ENCODE results near the gene IL4I1.
A peak's percentile ranks its signal among the peaks of the same experiment; 100 is the strongest.

IL4I1 gene

GRCh38 chr19:49877020-49877878 is 19.4 kb downstream of the IL4I1 start, which contains the start of the genes AKT1S1 and TBC1D17:
Gene AKT1S1 (minus strand): TSS chr19:49877355. CDS start chr19:49873295, 4,060 bp downstream.
Gene TBC1D17 (plus strand): TSS chr19:49877702. CDS start chr19:49877724, 22 bp downstream.
- Histone ChIP-seq H3K9ac (ENCODE audit: low read depth, low read length) (peak within 1 kb of the TSS; percentile 98), H3K4me3 (ENCODE audit: low read depth, low read length) (peak within 1 kb of the TSS; percentile 92), H3K36me3 (ENCODE audit: control insufficient read depth, insufficient read depth, low read length) (peaks cover 34% of the 10 kb centered on the region), H3K27me3 (ENCODE audit: control insufficient read depth, insufficient read depth, low read length) (no peaks in the 10 kb centered on the region), H3K27ac (ENCODE audit: low read depth, low read length) (peak within 1 kb of the TSS; percentile 99), H3K4me1 (ENCODE audit: control insufficient read depth, insufficient read depth, low read length) (peaks cover 16% of the 10 kb centered on the region; the same call in 1 of the 2 replicates), H3K9me3 (ENCODE audit: control insufficient read depth, insufficient read depth, low read length) (no peaks in the 10 kb centered on the region)

DNA sequence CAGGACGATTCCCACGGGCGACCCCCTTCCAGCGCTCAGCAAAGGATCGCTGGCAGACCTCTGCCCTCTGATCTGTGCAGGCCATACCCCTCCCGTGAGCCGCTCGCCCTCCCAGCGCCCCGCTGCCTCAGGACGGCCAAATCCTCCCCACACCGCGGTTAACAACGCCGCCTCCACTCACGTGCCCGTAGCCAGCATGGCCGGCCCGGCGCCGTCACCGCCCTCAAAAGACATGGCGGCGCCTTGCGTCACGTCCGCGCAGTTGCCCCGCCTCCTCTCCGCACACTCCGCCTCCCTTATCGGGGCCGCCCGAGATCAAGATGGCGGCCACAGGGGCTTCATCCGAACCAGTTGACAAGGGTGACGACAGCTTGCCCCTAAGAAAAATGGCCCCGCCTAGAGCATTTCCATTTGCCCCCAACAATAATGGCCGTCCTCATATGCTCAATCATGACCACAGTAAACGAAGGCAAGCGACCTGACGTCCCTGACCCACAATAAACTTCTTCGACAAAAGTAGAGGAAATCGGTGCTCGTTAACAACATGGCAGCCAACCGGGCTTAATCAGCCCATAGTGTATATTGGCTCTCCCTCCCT is 20.2 kb downstream of the IL4I1 start:
- Histone ChIP-seq H3K36me3 (ENCODE audit: control insufficient read depth, insufficient read depth, low read length) (peaks cover 28% of the 10 kb centered on the region), H3K4me1 (ENCODE audit: control insufficient read depth, insufficient read depth, low read length) (peaks cover 16% of the 10 kb centered on the region; the same call in 1 of the 2 replicates), H3K4me3 (ENCODE audit: low read depth, low read length) (peak overlapping the region; percentile 92), H3K9me3 (ENCODE audit: control insufficient read depth, insufficient read depth, low read length) (no peaks in the 10 kb centered on the region), H3K27ac (ENCODE audit: low read depth, low read length) (peak overlapping the region; percentile 99), H3K27me3 (ENCODE audit: control insufficient read depth, insufficient read depth, low read length) (no peaks in the 10 kb centered on the region), H3K9ac (ENCODE audit: low read depth, low read length) (peak overlapping the region; percentile 98)

DNA sequence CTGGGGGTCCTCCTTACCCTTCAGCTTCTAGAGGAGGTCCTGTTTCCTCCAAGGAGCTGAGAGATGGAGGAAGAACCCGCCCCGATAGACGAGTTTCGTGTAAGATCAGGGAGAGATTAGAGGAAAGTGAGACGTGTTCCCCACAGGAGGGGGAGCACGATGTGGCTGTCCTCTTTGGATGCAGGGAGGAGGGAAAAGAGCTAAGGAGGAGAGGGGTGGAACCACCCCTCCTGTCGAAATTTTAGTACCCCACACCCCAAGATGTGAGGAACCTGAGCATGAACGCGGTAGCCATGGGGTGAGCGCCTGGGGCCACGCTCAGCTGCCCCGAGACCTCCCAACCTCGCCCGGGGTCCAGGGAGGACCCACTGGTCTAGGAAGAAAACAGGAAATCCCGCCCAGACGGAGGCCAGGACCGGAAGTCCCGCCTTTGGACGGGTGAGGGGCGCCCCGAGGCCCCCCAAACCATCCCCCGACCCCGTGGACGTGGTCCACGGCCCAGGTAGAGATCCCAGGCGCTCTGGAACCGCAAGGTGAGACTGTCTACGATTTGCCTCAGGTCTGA is 20.7 kb downstream of the IL4I1 start:
- Histone ChIP-seq H3K9me3 (ENCODE audit: control insufficient read depth, insufficient read depth, low read length) (no peaks in the 10 kb centered on the region), H3K4me3 (ENCODE audit: low read depth, low read length) (peak overlapping the region; percentile 92), H3K27ac (ENCODE audit: low read depth, low read length) (peak overlapping the region; percentile 99)

GRCh38 chr19:49875177-49875576 is 21.5 kb downstream of the IL4I1 start:
- Histone ChIP-seq H3K4me1 (ENCODE audit: control insufficient read depth, insufficient read depth, low read length) (peaks cover 20% of the 10 kb centered on the region; the same call in 1 of the 2 replicates), H3K27ac (ENCODE audit: low read depth, low read length) (no peak overlapping the region), H3K4me3 (ENCODE audit: low read depth, low read length) (peak overlapping the region; percentile 92), H3K36me3 (ENCODE audit: control insufficient read depth, insufficient read depth, low read length) (peaks cover 19% of the 10 kb centered on the region), H3K27me3 (ENCODE audit: control insufficient read depth, insufficient read depth, low read length) (no peaks in the 10 kb centered on the region), H3K9ac (ENCODE audit: low read depth, low read length) (peak overlapping the region; percentile 94; the same call in 1 of the 2 replicates), H3K9me3 (ENCODE audit: control insufficient read depth, insufficient read depth, low read length) (no peaks in the 10 kb centered on the region)

More for the DNA sequence above, 20.7 kb downstream of the IL4I1 start:
- H3K9ac ChIP-seq (ENCODE audit: low read depth, low read length) = peak overlapping the region; percentile 94
- H3K4me1 ChIP-seq (ENCODE audit: control insufficient read depth, insufficient read depth, low read length) = peaks cover 16% of the 10 kb centered on the region; the same call in 1 of the 2 replicates
- H3K36me3 ChIP-seq (ENCODE audit: control insufficient read depth, insufficient read depth, low read length) = peaks cover 26% of the 10 kb centered on the region
- H3K27me3 ChIP-seq (ENCODE audit: control insufficient read depth, insufficient read depth, low read length) = no peaks in the 10 kb centered on the region

- H3K27me3 ChIP-seq (ENCODE audit: control insufficient read depth, insufficient read depth, low read length) = no peaks in the 10 kb centered on the region
- H3K9me3 ChIP-seq (ENCODE audit: control insufficient read depth, insufficient read depth, low read length) = no peaks in the 10 kb centered on the region
- H3K4me3 ChIP-seq (ENCODE audit: low read depth, low read length) = no peak overlapping the region
- peaks cover 21% of the 10 kb centered on the region; the same call in 1 of the 2 replicates for H3K4me1 ChIP-seq (ENCODE audit: control insufficient read depth, insufficient read depth, low read length)
- peaks cover 14% of the 10 kb centered on the region; the same call in 1 of the 2 replicates for H3K36me3 ChIP-seq (ENCODE audit: control insufficient read depth, insufficient read depth, low read length)
- no peak overlapping the region for H3K9ac ChIP-seq (ENCODE audit: low read depth, low read length)
- no peak overlapping the region for H3K27ac ChIP-seq (ENCODE audit: low read depth, low read length)
Observed at GRCh38 chr19:49874503-49875157, 22.1 kb downstream of the IL4I1 start.

- Histone ChIP-seq H3K4me3 (ENCODE audit: low read depth, low read length) (no peak overlapping the region), H3K27ac (ENCODE audit: low read depth, low read length) (no peak overlapping the region), H3K36me3 (ENCODE audit: control insufficient read depth, insufficient read depth, low read length) (peaks cover 6% of the 10 kb centered on the region; the same call in 1 of the 2 replicates), H3K9me3 (ENCODE audit: control insufficient read depth, insufficient read depth, low read length) (no peaks in the 10 kb centered on the region), H3K27me3 (ENCODE audit: control insufficient read depth, insufficient read depth, low read length) (no peaks in the 10 kb centered on the region), H3K9ac (ENCODE audit: low read depth, low read length) (no peak overlapping the region), H3K4me1 (ENCODE audit: control insufficient read depth, insufficient read depth, low read length) (peaks cover 16% of the 10 kb centered on the region; the same call in 1 of the 2 replicates)
Observed at GRCh38 chr19:49873834-49874233, 22.9 kb downstream of the IL4I1 start.

GRCh38 chr19:49873129-49873521 is 23.6 kb downstream of the IL4I1 start:
- no peak overlapping the region for H3K9ac ChIP-seq (ENCODE audit: low read depth, low read length)
- no peak overlapping the region for H3K4me3 ChIP-seq (ENCODE audit: low read depth, low read length)
- H3K27ac ChIP-seq (ENCODE audit: low read depth, low read length) = no peak overlapping the region
- peaks cover 5% of the 10 kb centered on the region; the same call in 1 of the 2 replicates for H3K36me3 ChIP-seq (ENCODE audit: control insufficient read depth, insufficient read depth, low read length)
- peaks cover 11% of the 10 kb centered on the region; the same call in 1 of the 2 replicates for H3K4me1 ChIP-seq (ENCODE audit: control insufficient read depth, insufficient read depth, low read length)
- H3K27me3 ChIP-seq (ENCODE audit: control insufficient read depth, insufficient read depth, low read length) = no peaks in the 10 kb centered on the region
- no peaks in the 10 kb centered on the region for H3K9me3 ChIP-seq (ENCODE audit: control insufficient read depth, insufficient read depth, low read length)

DNA sequence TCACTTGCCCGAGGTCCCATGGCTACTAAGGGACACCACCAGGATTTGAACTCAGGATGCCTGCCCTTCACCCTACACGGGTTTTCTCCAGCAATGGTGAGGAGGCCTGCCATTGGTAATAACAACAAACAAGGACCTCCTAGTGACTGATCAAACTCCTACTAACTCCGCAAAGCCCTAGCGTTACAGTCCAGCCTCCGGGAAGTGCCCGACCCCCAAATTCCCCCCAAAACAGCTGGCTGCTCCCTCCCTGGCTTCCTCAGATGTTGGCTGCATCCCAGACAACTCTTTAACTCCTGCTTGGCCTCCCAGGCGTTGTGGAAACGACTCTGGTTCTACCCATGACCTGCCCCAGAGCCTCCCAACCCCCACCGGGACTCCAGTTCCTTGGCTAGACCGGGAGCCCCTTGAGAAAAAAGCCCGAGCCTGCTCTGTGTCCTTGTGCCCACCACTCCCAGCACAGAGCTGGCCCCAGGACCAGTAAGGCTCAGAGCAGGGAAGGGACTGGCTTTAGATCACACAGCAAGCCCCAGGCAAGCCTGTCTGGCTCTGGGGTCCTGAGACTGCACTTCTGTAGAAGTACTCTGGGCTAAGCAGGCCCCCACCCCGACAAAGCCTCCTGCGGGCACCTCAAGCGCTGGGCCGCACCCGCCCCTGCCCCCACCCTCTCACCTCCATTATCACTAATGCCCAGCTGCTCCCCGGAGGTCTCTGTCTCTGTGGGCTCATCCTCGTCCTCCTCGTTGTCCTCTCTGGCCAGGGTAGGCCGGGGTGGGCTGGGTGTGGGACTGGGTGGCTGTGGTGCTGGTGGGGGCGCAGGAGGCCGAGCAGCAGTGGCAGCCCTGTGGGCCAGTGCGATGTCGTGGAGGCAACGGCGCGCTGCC is 24.2 kb downstream of the IL4I1 start:
- H3K9me3 ChIP-seq (ENCODE audit: control insufficient read depth, insufficient read depth, low read length) = no peaks in the 10 kb centered on the region
- H3K27ac ChIP-seq (ENCODE audit: low read depth, low read length) = no peak overlapping the region
- no peaks in the 10 kb centered on the region for H3K27me3 ChIP-seq (ENCODE audit: control insufficient read depth, insufficient read depth, low read length)
- no peak overlapping the region for H3K4me3 ChIP-seq (ENCODE audit: low read depth, low read length)
- no peak overlapping the region for H3K9ac ChIP-seq (ENCODE audit: low read depth, low read length)
- peaks cover 11% of the 10 kb centered on the region; the same call in 1 of the 2 replicates for H3K4me1 ChIP-seq (ENCODE audit: control insufficient read depth, insufficient read depth, low read length)
- peaks cover 5% of the 10 kb centered on the region; the same call in 1 of the 2 replicates for H3K36me3 ChIP-seq (ENCODE audit: control insufficient read depth, insufficient read depth, low read length)

DNA sequence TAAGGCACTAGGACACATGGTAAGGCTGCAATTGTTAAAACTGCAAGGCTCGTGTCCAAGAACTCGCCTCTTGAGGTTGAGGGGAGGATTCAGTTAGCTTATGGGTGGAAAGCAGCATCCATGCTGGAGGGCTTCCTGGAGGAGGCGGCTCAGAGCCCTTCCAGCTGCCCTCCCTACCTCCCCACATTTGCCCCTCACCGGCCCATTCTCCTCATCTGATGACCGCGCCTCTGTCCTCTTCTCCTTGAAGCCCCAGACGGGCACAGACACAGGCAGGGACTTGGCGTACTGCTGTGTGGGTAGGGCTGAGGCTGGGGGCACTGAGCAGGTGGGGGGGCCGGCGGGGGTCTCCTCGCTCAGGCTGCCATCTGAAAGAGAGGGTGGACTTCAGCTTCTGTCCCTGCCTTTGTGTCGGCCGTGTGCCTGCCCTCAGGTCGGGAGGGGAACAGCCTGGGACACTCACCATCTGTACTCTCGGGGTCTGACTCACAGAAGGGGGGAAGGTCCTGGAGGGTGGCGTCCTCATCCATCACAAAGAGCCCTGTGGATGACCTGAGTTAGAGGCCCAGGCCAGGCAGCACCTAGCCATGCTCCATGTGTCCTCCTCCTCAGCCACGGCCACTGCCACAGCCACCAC is 25.2 kb downstream of the IL4I1 start:
- H3K9ac ChIP-seq (ENCODE audit: low read depth, low read length) = no peak overlapping the region
- H3K4me1 ChIP-seq (ENCODE audit: control insufficient read depth, insufficient read depth, low read length) = peaks cover 13% of the 10 kb centered on the region
- no peaks in the 10 kb centered on the region for H3K27me3 ChIP-seq (ENCODE audit: control insufficient read depth, insufficient read depth, low read length)
- H3K36me3 ChIP-seq (ENCODE audit: control insufficient read depth, insufficient read depth, low read length) = peaks cover 5% of the 10 kb centered on the region; the same call in 1 of the 2 replicates
- no peak overlapping the region for H3K4me3 ChIP-seq (ENCODE audit: low read depth, low read length)
- no peaks in the 10 kb centered on the region for H3K9me3 ChIP-seq (ENCODE audit: control insufficient read depth, insufficient read depth, low read length)
- no peak overlapping the region for H3K27ac ChIP-seq (ENCODE audit: low read depth, low read length)
